Pancreas (tissue), 10 donors: ENCODE results near the gene KIDINS220. TPM values are rescaled to one million over a fixed set of nuclear protein-coding genes. Genes with fewer than 3 reads are reported as not detected.

Source experiments
- ATAC-seq, 4 donors: fragments of 200-7000 bp; cut with Tn5 transposase; one replicate each; pipeline versions ENCODE4 v1.8.0 to v1.9.1; 2020; ENCODE audit warnings: mild to moderate bottlenecking in 4 of 4, moderate library complexity in 4 of 4
- DNase-seq, 6 donors: peaks; one replicate each; pipeline ENCODE4 v3.0.0-alpha.2; 2020
- FAIRE-seq: peaks from 2 replicates; lab custom pipeline; 2012; peaks lifted over from hg19 to GRCh38; lab: Jason Lieb, UNC
- H3K27ac ChIP-seq, 4 donors: fragments of 200-600 bp; sonication (generic); 1 replicate in 3 of 4; 2 replicates in 1 of 4; pipeline versions ENCODE4 v1.5.0 to v1.8.0; 2020
- H3K27me3 ChIP-seq, 4 donors: fragments of 200-600 bp; one replicate each; pipeline ENCODE4 v1.8.0; 2021
- H3K36me3 ChIP-seq, 3 donors: fragments of 200-600 bp; sonication (generic) in 1 of 3; one replicate each; pipeline versions ENCODE4 v1.5.0 to v1.8.0; 2020 to 2021
- H3K4me1 ChIP-seq, 3 donors: fragments of 200-600 bp; one replicate each; pipeline ENCODE4 v1.8.0; 2021
- H3K4me3 ChIP-seq, 4 donors: fragments of 200-600 bp; sonication (generic) in 2 of 4; one replicate each; pipeline versions ENCODE4 v1.5.0 to v1.8.0; 2020 to 2021
- H3K9me3 ChIP-seq, 4 donors: fragments of 200-600 bp; one replicate each; pipeline ENCODE4 v1.8.0; 2021
- WGBS, 2 donors: extraction: QIAGEN DNeasy Blood & Tissue Kit; methylation state at CpG; one replicate each; pipeline ENCODE4 v1.1.7; 2013; 5-methylcytosine and 5-hydroxymethylcytosine counted together
- intact Hi-C, 3 donors: fragments of 100-400 bp; cut with DNase I; formaldehyde crosslinking; loops; one replicate each; pipeline versions ENCODE4 v1.11.1 to v1.14.2; 2022
- polyA plus RNA-seq, 2 donors: library from polyadenylated mRNA; stranded (reverse); fragments of 200-250 nt; gene quantifications; one replicate each; pipeline ENCODE4 v1.2.3, GENCODE V29; 2013
- total RNA-seq, 6 donors: library from RNA; stranded (reverse); fragmentation: NEBNext Ultra II Directional in 4 of 6; extraction: Animal tissue kit (Norgen Biotek cat#: 25700) in 4 of 6; gene quantifications; one replicate each; pipeline versions ENCODE4 v1.2.1 to v1.2.4, GENCODE V29; 2021 to 2023
- TF ChIP-seq, protein P1 (sequence below), 4 donors: fragments of 200-600 bp; sonication (generic) in 3 of 4; IDR thresholded peaks; one replicate each; pipeline versions ENCODE4 v1.5.0 to v1.8.0; 2021; ENCODE audit warnings: antibody characterized with exemption in 4 of 4
- donor health status: healthy with polysubstance abuse.
- donor health status: DM: no; HTN: no; CAD: no; lungs with moderate emphysema.
- donor health status: DM: no; HTN: no; CAD: no.
- donor health status: control.
- donor health status: control.
- donor health status: Bipolar disorder and iron deficiency.
- donor health status: DM: yes; HTN: yes; CAD: no.
- donor health status: DM: no; HTN: no; CAD: no.
- donor health status: DM: no; HTN: no; CAD: no.
- donor health status: DM: yes; HTN: yes; CAD: no.

Gene KIDINS220
- total and polyA plus RNA-seq, 8 donors: 8.5 to 34.3 (median 18.2) TPM

DNA sequence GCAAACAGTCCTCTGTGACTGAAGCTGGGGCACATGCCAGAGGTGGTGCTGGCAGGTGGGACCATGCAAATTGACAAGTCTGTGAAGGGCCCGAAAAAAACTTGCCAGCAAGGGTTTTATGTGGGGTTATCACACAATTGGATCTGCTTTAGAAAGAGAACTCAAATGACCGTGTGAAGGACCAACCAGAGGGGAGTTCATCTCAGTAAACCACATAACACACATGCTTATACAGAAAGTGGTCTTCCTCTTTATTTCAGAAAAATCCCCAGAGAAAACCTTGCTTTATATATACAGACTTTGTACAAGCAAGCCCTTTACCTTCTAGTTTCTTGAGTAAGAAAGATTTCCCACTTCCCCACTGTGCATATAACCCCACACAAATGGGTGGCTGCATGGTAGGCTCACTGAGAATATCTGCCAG lies 46.7 kb downstream of the KIDINS220 start:
- FAIRE-seq: no peak

DNA sequence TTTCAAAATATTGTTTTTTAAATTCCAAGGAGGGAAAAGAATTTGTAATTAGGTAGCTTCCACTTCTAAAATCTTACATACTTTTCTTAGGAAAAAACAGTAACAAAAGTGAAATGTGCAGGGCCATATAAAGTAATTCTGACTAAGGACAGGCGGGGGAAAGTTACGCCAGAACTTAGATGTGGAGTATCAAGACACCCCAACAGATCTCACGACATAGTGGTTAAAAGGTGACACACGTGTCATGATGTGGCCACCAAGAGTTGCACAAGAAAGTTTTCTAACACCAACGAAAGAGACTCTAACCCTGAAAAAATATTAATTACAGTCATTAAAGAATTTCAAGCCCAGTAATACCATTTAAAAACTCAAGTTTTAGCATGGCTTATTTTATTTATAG lies 51.0 kb downstream of the KIDINS220 start:
- FAIRE-seq (no peak), ATAC-seq (no peak), DNase-seq (no peak)
- Histone ChIP-seq H3K27me3 (no peaks in the 10 kb centered on the region), H3K4me1 (no peaks in the 10 kb centered on the region), H3K4me3 (no peak overlapping the region), H3K36me3 (peaks cover 0 to 23% (median 3%) of the 10 kb centered on the region in 3 donors), H3K27ac (no peak overlapping the region), H3K9me3 (no peaks in the 10 kb centered on the region)
- 76 to 84% methylated on average over 5 of the region's 5 CpGs for WGBS, 2 donors
- intact Hi-C loops: no loop called here
- TF ChIP-seq, protein P1, sequence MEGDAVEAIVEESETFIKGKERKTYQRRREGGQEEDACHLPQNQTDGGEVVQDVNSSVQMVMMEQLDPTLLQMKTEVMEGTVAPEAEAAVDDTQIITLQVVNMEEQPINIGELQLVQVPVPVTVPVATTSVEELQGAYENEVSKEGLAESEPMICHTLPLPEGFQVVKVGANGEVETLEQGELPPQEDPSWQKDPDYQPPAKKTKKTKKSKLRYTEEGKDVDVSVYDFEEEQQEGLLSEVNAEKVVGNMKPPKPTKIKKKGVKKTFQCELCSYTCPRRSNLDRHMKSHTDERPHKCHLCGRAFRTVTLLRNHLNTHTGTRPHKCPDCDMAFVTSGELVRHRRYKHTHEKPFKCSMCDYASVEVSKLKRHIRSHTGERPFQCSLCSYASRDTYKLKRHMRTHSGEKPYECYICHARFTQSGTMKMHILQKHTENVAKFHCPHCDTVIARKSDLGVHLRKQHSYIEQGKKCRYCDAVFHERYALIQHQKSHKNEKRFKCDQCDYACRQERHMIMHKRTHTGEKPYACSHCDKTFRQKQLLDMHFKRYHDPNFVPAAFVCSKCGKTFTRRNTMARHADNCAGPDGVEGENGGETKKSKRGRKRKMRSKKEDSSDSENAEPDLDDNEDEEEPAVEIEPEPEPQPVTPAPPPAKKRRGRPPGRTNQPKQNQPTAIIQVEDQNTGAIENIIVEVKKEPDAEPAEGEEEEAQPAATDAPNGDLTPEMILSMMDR (IDR thresholded peaks at IDR 0.05): no peak

More for the DNA sequence above, 46.7 kb downstream of the KIDINS220 start:
- H3K36me3 ChIP-seq: peaks cover 3 to 35% (median 3%) of the 10 kb centered on the region in 3 donors
- H3K9me3 ChIP-seq: no peaks in the 10 kb centered on the region
- TF ChIP-seq, protein P1 (IDR thresholded peaks at IDR 0.05): no peak
- no peaks in the 10 kb centered on the region for H3K4me1 ChIP-seq
- H3K27me3 ChIP-seq: no peaks in the 10 kb centered on the region
- DNase-seq: no peak
- H3K27ac ChIP-seq: no peak overlapping the region
- intact Hi-C loops: no loop called here
- H3K4me3 ChIP-seq: no peak overlapping the region
- no peak for ATAC-seq
- 90 to 97% methylated on average over 2 of the region's 2 CpGs for WGBS, 2 donors

DNA sequence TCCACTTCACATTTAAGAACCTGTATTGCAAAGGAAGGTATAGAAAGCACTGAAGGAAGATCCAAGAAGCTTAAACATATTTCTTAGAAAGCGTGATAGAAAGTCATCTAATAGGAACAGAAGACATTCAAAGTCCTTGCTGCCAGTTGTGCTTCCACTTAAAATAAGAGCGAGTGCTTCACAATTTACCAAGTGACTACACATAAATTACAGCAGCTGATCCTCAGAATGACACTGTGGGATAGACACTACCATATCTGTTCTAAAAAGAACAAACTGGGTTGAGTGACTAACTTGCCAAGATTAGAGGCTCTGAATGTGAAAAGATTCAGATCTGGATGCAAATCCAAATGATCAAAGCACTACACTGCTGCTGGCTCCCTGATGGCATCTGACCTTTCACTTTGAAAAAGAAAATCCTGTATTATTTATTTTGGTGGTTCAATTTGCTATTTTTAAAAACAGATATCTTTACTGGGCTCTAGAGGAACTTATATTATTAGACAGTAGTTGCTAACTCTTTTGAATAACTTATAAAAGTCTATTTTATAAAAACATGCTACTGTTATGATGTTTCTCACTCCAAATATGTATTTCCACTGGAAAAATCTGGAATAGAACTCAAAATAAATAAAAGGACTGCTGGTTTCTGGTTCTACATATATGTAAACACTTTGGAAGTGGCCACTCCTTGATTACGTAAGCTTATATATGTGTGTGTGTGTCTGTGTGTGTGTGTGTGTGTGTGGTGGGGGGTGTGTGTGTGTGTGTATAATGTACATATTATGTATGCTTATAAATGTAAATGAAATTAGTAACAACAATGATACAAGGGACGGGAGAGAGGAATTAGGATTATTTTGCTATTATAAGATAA lies 57.4 kb downstream of the KIDINS220 start:
- no peaks in the 10 kb centered on the region for H3K9me3 ChIP-seq
- intact Hi-C loops: no loop called here
- ATAC-seq: no peak
- TF ChIP-seq, protein P1 (IDR thresholded peaks at IDR 0.05): no peak
- no peak overlapping the region for H3K4me3 ChIP-seq
- no peak for DNase-seq
- no peak for FAIRE-seq
- H3K27ac ChIP-seq: no peak overlapping the region
- no peaks in the 10 kb centered on the region for H3K27me3 ChIP-seq
- 94 to 96% methylated on average over 4 of the region's 4 CpGs for WGBS, 2 donors
- peaks cover 0 to 26% (median 19%) of the 10 kb centered on the region in 3 donors for H3K36me3 ChIP-seq
- no peaks in the 10 kb centered on the region for H3K4me1 ChIP-seq

DNA sequence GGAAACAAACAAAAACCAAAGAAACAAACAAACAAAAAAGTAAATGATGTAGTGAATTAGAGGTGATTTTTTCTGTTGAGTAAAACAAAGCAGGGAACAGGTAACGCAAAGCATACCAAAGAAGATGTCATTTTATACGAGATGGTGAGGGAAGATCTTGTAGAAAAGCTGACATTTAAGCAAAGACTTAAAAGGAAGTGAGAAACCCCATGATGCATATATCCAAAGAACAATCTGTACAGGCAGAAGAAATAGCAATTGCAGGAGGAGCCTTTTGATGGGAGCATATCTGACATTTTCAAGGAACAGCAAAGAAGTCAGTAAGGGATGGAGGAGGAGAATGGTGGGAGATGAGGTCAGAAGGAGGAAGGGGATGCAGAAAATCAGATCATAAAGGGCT lies 63.0 kb downstream of the KIDINS220 start:
- intact Hi-C loops: no loop called here
- Histone ChIP-seq H3K27me3 (no peaks in the 10 kb centered on the region), H3K4me3 (no peak overlapping the region), H3K9me3 (no peaks in the 10 kb centered on the region), H3K36me3 (peaks cover 0 to 38% (median 19%) of the 10 kb centered on the region in 3 donors), H3K4me1 (no peaks in the 10 kb centered on the region), H3K27ac (no peak overlapping the region)
- WGBS, 2 donors: 91 to 97% methylated on average over 2 of the region's 2 CpGs
- no peak for DNase-seq
- FAIRE-seq: no peak
- TF ChIP-seq, protein P1 (IDR thresholded peaks at IDR 0.05): no peak
- ATAC-seq: no peak

DNA sequence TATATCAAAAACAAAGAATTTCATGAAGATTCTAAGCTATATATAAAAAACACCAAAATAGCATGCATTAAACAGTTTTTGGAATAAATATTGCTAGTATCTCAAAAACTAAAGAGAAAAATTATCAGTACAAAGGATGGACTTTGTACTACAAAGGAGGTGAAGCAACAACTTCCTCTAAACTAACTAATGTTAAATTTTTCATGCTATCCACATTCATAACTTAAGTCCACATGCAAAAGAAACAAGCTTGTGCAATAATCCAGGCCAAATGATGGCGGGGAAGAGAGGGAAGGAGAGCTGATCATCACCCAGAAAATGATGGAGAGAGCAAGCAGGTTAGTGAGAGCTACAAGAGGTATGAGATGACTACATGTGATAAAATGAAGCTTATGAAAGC lies 70.1 kb downstream of the KIDINS220 start:
- Histone ChIP-seq H3K27ac (no peak overlapping the region), H3K4me3 (no peak overlapping the region), H3K27me3 (no peaks in the 10 kb centered on the region), H3K9me3 (no peaks in the 10 kb centered on the region), H3K4me1 (peaks cover 0 to 7% (median 0%) of the 10 kb centered on the region in 3 donors), H3K36me3 (peaks cover 0 to 13% (median 0%) of the 10 kb centered on the region in 3 donors)
- FAIRE-seq: no peak
- 83 to 93% methylated on average over 1 of the region's 1 CpG for WGBS, 2 donors
- TF ChIP-seq, protein P1 (IDR thresholded peaks at IDR 0.05): no peak
- intact Hi-C loops: no loop called here
- ATAC-seq: no peak
- no peak for DNase-seq
